Vagina (tissue), 2 donors: ENCODE data around the gene GLT1D1. TPM values are rescaled to one million over a fixed set of nuclear protein-coding genes. Genes with fewer than 3 reads are reported as not detected.

Experiments
- DNase-seq, 2 donors: peaks; one replicate each; pipeline ENCODE4 v3.0.0-alpha.2; 2017; ENCODE audit errors: extremely low spot score in 2 of 2
- H3K27ac ChIP-seq: fragments of 200-600 bp; sonication (generic); one replicate; pipeline ENCODE4 v1.5.1; 2019
- H3K27me3 ChIP-seq: fragments of 200-600 bp; sonication (generic); one replicate; pipeline ENCODE4 v1.5.1; 2019
- H3K36me3 ChIP-seq, 2 donors: fragments of 200-600 bp; sonication (generic); one replicate each; pipeline ENCODE4 v1.5.1; 2017 to 2019
- H3K4me1 ChIP-seq: fragments of 200-600 bp; sonication (generic); one replicate; pipeline ENCODE4 v1.5.1; 2019
- H3K4me3 ChIP-seq, 2 donors: fragments of 200-600 bp; sonication (generic); 1 replicate in 1 of 2; 2 replicates in 1 of 2; pipeline ENCODE4 v1.5.1; 2016 to 2019
- H3K9me3 ChIP-seq: fragments of 200-600 bp; sonication (generic); one replicate; pipeline ENCODE4 v1.5.1; 2019
- CTCF ChIP-seq, 3 experiments: fragments of 450-650 bp in 2 of 3; fragments of 200-600 bp in 1 of 3; sonication (generic) in 1 of 3; IDR thresholded peaks; one replicate each; pipeline ENCODE4 v1.5.1; 2017 to 2019; ENCODE audit warnings: antibody characterized with exemption in 3 of 3, mild to moderate bottlenecking in 2 of 3, moderate library complexity in 2 of 3
- POLR2A ChIP-seq, 2 donors: fragments of 450-650 bp; IDR thresholded peaks; one replicate each; pipeline ENCODE4 v1.6.1; 2017; ENCODE audit warnings: antibody characterized with exemption in 2 of 2, mild to moderate bottlenecking in 2 of 2, moderate library complexity in 2 of 2
- POLR2AphosphoS5 ChIP-seq, 2 donors: sonication (generic); formaldehyde crosslinking; IDR thresholded peaks; one replicate each; pipeline ENCODE4 v1.9.0; 2017; ENCODE audit warnings: antibody characterized with exemption in 2 of 2, mild to moderate bottlenecking in 2 of 2, low read depth in 1 of 2; ENCODE audit not compliant: insufficient read depth in 1 of 2
- intact Hi-C: fragments of 100-400 bp; cut with DNase I; formaldehyde crosslinking; loops from one replicate; pipeline ENCODE4 v1.15.1; 2023
- total RNA-seq: library from RNA; depleted of rRNA; stranded (reverse); fragments of >200 nt; gene quantifications from one replicate; pipeline ENCODE4 v1.2.3, GENCODE V29; 2016

Gene GLT1D1
- total RNA-seq, 1 donor from 2014 or later, result 0.74 TPM

GRCh38 chr12:128991716-128992115 lies 138.4 kb downstream of the GLT1D1 start:
- Histone ChIP-seq H3K4me3 (no peak overlapping the region), H3K36me3 (no peaks in the 10 kb centered on the region), H3K4me1 (no peaks in the 10 kb centered on the region), H3K27me3 (no peaks in the 10 kb centered on the region), H3K9me3 (no peaks in the 10 kb centered on the region), H3K27ac (no peak overlapping the region)
- no peak for DNase-seq
- intact Hi-C loops, result no loop called here
- no peak for TF ChIP-seq POLR2AphosphoS5 (IDR thresholded peaks at IDR 0.05; ENCODE audit: insufficient read depth in 1 of 2, low read depth in 1 of 2)
- no peak for TF ChIP-seq CTCF (IDR thresholded peaks at IDR 0.05)
- TF ChIP-seq POLR2A (IDR thresholded peaks at IDR 0.05), result no peak

- no peak overlapping the region for H3K4me3 ChIP-seq
- TF ChIP-seq CTCF (IDR thresholded peaks at IDR 0.05) (no peak), POLR2A (IDR thresholded peaks at IDR 0.05) (no peak), POLR2AphosphoS5 (IDR thresholded peaks at IDR 0.05; ENCODE audit: insufficient read depth in 1 of 2, low read depth in 1 of 2) (no peak)
These were observed 138.8 kb downstream of the GLT1D1 start for GRCh38 chr12:128992116-128992515.

GRCh38 chr12:128992550-128992949 lies 139.3 kb downstream of the GLT1D1 start:
- Histone ChIP-seq H3K9me3 (no peaks in the 10 kb centered on the region), H3K27ac (no peak overlapping the region), H3K4me3 (no peak overlapping the region), H3K4me1 (no peaks in the 10 kb centered on the region), H3K36me3 (no peaks in the 10 kb centered on the region), H3K27me3 (no peaks in the 10 kb centered on the region)
- DNase-seq, result no peak
- intact Hi-C loops, result no loop called here
- TF ChIP-seq POLR2AphosphoS5 (IDR thresholded peaks at IDR 0.05; ENCODE audit: insufficient read depth in 1 of 2, low read depth in 1 of 2) (no peak), CTCF (IDR thresholded peaks at IDR 0.05) (no peak), POLR2A (IDR thresholded peaks at IDR 0.05) (no peak)

More at GRCh38 chr12:128992116-128992515, 138.8 kb downstream of the GLT1D1 start:
- Histone ChIP-seq H3K36me3 (no peaks in the 10 kb centered on the region), H3K9me3 (no peaks in the 10 kb centered on the region), H3K27me3 (no peaks in the 10 kb centered on the region), H3K4me1 (no peaks in the 10 kb centered on the region), H3K27ac (no peak overlapping the region)
- DNase-seq, result no peak
- intact Hi-C loops, result no loop called here

GRCh38 chr12:128994856-128995255 lies 141.6 kb downstream of the GLT1D1 start:
- Histone ChIP-seq H3K27ac (no peak overlapping the region), H3K4me1 (no peaks in the 10 kb centered on the region), H3K36me3 (no peaks in the 10 kb centered on the region), H3K4me3 (no peak overlapping the region), H3K27me3 (no peaks in the 10 kb centered on the region), H3K9me3 (no peaks in the 10 kb centered on the region)
- TF ChIP-seq POLR2AphosphoS5 (IDR thresholded peaks at IDR 0.05; ENCODE audit: insufficient read depth in 1 of 2, low read depth in 1 of 2), result no peak
- TF ChIP-seq POLR2A (IDR thresholded peaks at IDR 0.05), result no peak
- no peak for TF ChIP-seq CTCF (IDR thresholded peaks at IDR 0.05)
- intact Hi-C loops, result no loop called here
- DNase-seq, result no peak

GRCh38 chr12:128995619-128996018 lies 142.3 kb downstream of the GLT1D1 start:
- TF ChIP-seq POLR2A (IDR thresholded peaks at IDR 0.05) (no peak), POLR2AphosphoS5 (IDR thresholded peaks at IDR 0.05; ENCODE audit: insufficient read depth in 1 of 2, low read depth in 1 of 2) (no peak)
- intact Hi-C loops, result no loop called here
- DNase-seq, result no peak
- Histone ChIP-seq H3K36me3 (no peaks in the 10 kb centered on the region), H3K27ac (no peak overlapping the region), H3K27me3 (no peaks in the 10 kb centered on the region), H3K9me3 (no peaks in the 10 kb centered on the region), H3K4me3 (no peak overlapping the region), H3K4me1 (no peaks in the 10 kb centered on the region)
